Spleen (tissue), 7 donors: ENCODE results near the gene SLC35G6.

Source experiments
- POLR2A ChIP-seq, 3 donors: fragments of 450-650 bp; IDR thresholded peaks; one replicate each; pipeline ENCODE4 v1.5.1; 2017; ENCODE audit warnings: antibody characterized with exemption in 3 of 3, mild to moderate bottlenecking in 1 of 3
- POLR2AphosphoS5 ChIP-seq, 3 donors: sonication (generic); formaldehyde crosslinking; IDR thresholded peaks; one replicate each; pipeline ENCODE4 v1.5.1; 2017; ENCODE audit warnings: antibody characterized with exemption in 3 of 3
- TF ChIP-seq, protein P1 (sequence below), 11 experiments: fragments of 200-600 bp in 7 of 11; fragments of 450-650 bp in 4 of 11; sonication (generic) in 4 of 11; IDR thresholded peaks in 8 of 11; conservative IDR thresholded peaks in 3 of 11; 1 replicate in 7 of 11; 2 replicates in 4 of 11; pipeline versions ENCODE4 v1.4.0 to v1.8.0; 2016 to 2021; ENCODE audit warnings: antibody characterized with exemption in 11 of 11, inconsistent platforms in 4 of 11, mild to moderate bottlenecking in 1 of 11
- donor health status: DM: no; HTN: no; CAD: no; lungs with moderate emphysema.
- donor health status: DM: no; HTN: no; CAD: no.
- donor health status: DM: no; HTN: no; CAD: no.

DNA sequence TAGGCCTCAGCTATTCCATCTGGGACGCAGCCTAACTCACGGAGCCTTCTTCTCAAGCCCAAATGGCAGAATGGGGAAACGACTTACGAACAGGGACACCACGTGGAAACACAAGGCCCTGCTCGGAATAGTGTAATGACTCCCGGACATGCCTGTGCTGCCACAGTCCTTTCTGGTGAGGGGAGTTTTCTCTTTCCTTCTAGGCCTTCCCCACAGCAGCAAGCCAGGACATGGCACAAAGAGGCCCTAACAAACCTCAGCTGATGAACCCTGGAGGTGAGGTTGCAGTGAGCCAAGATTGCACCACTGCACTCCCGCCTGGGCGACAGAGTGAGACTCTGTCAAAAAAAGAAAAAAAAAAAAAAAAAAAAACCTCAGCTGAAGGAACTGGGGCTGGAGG lies 17.2 kb upstream of the SLC35G6 start:
- TF ChIP-seq, protein P1, sequence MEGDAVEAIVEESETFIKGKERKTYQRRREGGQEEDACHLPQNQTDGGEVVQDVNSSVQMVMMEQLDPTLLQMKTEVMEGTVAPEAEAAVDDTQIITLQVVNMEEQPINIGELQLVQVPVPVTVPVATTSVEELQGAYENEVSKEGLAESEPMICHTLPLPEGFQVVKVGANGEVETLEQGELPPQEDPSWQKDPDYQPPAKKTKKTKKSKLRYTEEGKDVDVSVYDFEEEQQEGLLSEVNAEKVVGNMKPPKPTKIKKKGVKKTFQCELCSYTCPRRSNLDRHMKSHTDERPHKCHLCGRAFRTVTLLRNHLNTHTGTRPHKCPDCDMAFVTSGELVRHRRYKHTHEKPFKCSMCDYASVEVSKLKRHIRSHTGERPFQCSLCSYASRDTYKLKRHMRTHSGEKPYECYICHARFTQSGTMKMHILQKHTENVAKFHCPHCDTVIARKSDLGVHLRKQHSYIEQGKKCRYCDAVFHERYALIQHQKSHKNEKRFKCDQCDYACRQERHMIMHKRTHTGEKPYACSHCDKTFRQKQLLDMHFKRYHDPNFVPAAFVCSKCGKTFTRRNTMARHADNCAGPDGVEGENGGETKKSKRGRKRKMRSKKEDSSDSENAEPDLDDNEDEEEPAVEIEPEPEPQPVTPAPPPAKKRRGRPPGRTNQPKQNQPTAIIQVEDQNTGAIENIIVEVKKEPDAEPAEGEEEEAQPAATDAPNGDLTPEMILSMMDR (IDR thresholded peaks at IDR 0.05 in 8 of 11, conservative IDR thresholded peaks at IDR 0.05 in 3 of 11), result no peak
- TF ChIP-seq POLR2AphosphoS5 (IDR thresholded peaks at IDR 0.05) (no peak), POLR2A (IDR thresholded peaks at IDR 0.05) (no peak)
